Upper lobe of left lung (tissue), 6 donors: ENCODE measurements around the gene CA9. TPM values are rescaled to one million over a fixed set of nuclear protein-coding genes. Genes with fewer than 3 reads are reported as not detected.

Experiments used
- ATAC-seq, 2 donors: fragments of 200-7000 bp; cut with Tn5 transposase; one replicate each; pipeline ENCODE4 v1.9.1; 2022; ENCODE audit warnings: mild to moderate bottlenecking in 2 of 2, moderate library complexity in 2 of 2; ENCODE audit not compliant: low FRiP score in 2 of 2
- DNase-seq, 2 donors: peaks; one replicate each; pipeline ENCODE4 v3.0.0-alpha.2; 2019 to 2020
- H3K27ac ChIP-seq, 4 donors: fragments of 200-600 bp; sonication (generic); one replicate each; pipeline ENCODE4 v1.5.1; 2016 to 2019
- H3K27me3 ChIP-seq, 4 donors: fragments of 200-600 bp; sonication (generic); one replicate each; pipeline ENCODE4 v1.5.1; 2017 to 2019
- H3K36me3 ChIP-seq, 4 donors: fragments of 200-600 bp; sonication (generic); one replicate each; pipeline ENCODE4 v1.5.1; 2016 to 2019
- H3K4me1 ChIP-seq, 4 donors: fragments of 200-600 bp; sonication (generic); one replicate each; pipeline ENCODE4 v1.5.1; 2018 to 2019
- H3K4me3 ChIP-seq, 4 donors: fragments of 200-600 bp; sonication (generic); one replicate each; pipeline ENCODE4 v1.5.1; 2017 to 2019; ENCODE audit warnings: mild to moderate bottlenecking in 2 of 4, moderate library complexity in 1 of 4
- H3K9me3 ChIP-seq, 4 donors: fragments of 200-600 bp; sonication (generic); one replicate each; pipeline ENCODE4 v1.5.1; 2018 to 2019
- EP300 ChIP-seq, 4 donors: sonication (generic); formaldehyde crosslinking; IDR thresholded peaks; one replicate each; pipeline ENCODE4 v1.5.1; 2017; ENCODE audit warnings: antibody characterized with exemption in 4 of 4, control low read depth in 2 of 4
- POLR2A ChIP-seq, 4 donors: fragments of 450-650 bp; IDR thresholded peaks; one replicate each; pipeline ENCODE4 v1.5.1; 2016 to 2017; ENCODE audit warnings: antibody characterized with exemption in 4 of 4, mild to moderate bottlenecking in 2 of 4
- POLR2AphosphoS5 ChIP-seq, 2 donors: sonication (generic); formaldehyde crosslinking; IDR thresholded peaks; one replicate each; pipeline ENCODE4 v1.5.1; 2017; ENCODE audit warnings: antibody characterized with exemption in 2 of 2
- WGBS, 2 donors: methylation state at CpG; one replicate each; pipeline ENCODE4 v1.1.5; 2017 to 2018; 5-methylcytosine and 5-hydroxymethylcytosine counted together
- total RNA-seq, 6 donors: library from RNA; depleted of rRNA in 4 of 6; stranded (reverse); fragments of >200 nt in 4 of 6; gene quantifications; one replicate each; pipeline versions ENCODE4 v1.1.0 to v1.2.1, GENCODE V29; 2016 to 2021
- TF ChIP-seq, protein P1 (sequence below), 6 experiments: fragments of 450-650 bp in 4 of 6; fragments of 200-600 bp in 2 of 6; sonication (generic) in 2 of 6; IDR thresholded peaks; one replicate each; pipeline ENCODE4 v1.5.1; 2016 to 2019; ENCODE audit warnings: antibody characterized with exemption in 6 of 6
- donor health status: DM: no; HTN: no; CAD: no; lungs with moderate emphysema.
- donor health status: DM: no; HTN: yes; CAD: no; lungs with severe emphysema.

Gene CA9
- total RNA-seq, 6 donors from 2014 or later: 0.14 to 0.24 TPM; not detected in 4

DNA sequence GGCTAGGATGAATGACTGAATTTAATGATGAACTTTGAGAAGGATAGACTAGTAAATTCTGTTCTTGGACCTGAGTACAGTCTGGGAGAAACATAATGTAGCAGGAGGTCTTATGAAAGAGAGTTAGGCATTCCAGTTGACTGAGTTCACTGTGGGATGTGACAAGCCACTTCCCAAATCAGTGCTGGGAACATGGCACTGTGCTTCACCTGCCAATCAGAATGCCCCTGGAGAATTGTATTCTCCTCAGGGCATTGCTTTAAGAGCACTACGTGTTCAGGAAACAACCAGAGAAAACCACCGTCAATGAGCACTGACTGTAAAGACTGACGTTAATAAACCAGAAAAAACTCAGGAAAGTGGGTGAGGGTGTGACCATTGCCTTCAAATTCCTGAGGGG is 14.4 kb upstream of the CA9 start:
- TF ChIP-seq POLR2AphosphoS5 (IDR thresholded peaks at IDR 0.05) (peak in 1 of 2 donors; percentile 15), EP300 (IDR thresholded peaks at IDR 0.05) (no peak)
- DNase-seq: no peak
- ATAC-seq: no peak
- 54 to 72% methylated on average over 3 of the region's 3 CpGs for WGBS, 2 donors
- no peaks in the 10 kb centered on the region for H3K27me3 ChIP-seq
- H3K4me1 ChIP-seq: peaks cover 16 to 48% (median 30%) of the 10 kb centered on the region in 4 donors
- H3K9me3 ChIP-seq: no peaks in the 10 kb centered on the region
- H3K4me3 ChIP-seq: peak overlapping the region in 3 of 4 donors; percentile 68 to 90 (median 86)
- peak overlapping the region; percentile 97 to 99 (median 98) for H3K27ac ChIP-seq
- peaks cover 0 to 26% (median 12%) of the 10 kb centered on the region in 4 donors for H3K36me3 ChIP-seq

- H3K27me3 ChIP-seq: no peaks in the 10 kb centered on the region
- H3K4me3 ChIP-seq: no peak overlapping the region
- H3K36me3 ChIP-seq: peaks cover 0 to 26% (median 12%) of the 10 kb centered on the region in 4 donors
- ATAC-seq: no peak
- peak in 1 of 2 donors; percentile 35 for DNase-seq
- 47 to 63% methylated on average over 7 to 9 of the region's 9 CpGs for WGBS, 2 donors
- H3K9me3 ChIP-seq: no peaks in the 10 kb centered on the region
- H3K27ac ChIP-seq: peak overlapping the region; percentile 8 to 97 (median 54)
- peaks cover 25 to 64% (median 38%) of the 10 kb centered on the region in 4 donors for H3K4me1 ChIP-seq
- TF ChIP-seq, protein P1, sequence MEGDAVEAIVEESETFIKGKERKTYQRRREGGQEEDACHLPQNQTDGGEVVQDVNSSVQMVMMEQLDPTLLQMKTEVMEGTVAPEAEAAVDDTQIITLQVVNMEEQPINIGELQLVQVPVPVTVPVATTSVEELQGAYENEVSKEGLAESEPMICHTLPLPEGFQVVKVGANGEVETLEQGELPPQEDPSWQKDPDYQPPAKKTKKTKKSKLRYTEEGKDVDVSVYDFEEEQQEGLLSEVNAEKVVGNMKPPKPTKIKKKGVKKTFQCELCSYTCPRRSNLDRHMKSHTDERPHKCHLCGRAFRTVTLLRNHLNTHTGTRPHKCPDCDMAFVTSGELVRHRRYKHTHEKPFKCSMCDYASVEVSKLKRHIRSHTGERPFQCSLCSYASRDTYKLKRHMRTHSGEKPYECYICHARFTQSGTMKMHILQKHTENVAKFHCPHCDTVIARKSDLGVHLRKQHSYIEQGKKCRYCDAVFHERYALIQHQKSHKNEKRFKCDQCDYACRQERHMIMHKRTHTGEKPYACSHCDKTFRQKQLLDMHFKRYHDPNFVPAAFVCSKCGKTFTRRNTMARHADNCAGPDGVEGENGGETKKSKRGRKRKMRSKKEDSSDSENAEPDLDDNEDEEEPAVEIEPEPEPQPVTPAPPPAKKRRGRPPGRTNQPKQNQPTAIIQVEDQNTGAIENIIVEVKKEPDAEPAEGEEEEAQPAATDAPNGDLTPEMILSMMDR (IDR thresholded peaks at IDR 0.05): peak in 2 of 6 experiments; percentile 22 to 40
- TF ChIP-seq POLR2A (IDR thresholded peaks at IDR 0.05): no peak
Measured at GRCh38 chr9:35660966-35661415, 12.7 kb upstream of the CA9 start.

GRCh38 chr9:35661756-35662350 is 11.9 kb upstream of the CA9 start:
- 62 to 66% methylated on average over 3 of the region's 3 CpGs for WGBS, 2 donors
- H3K36me3 ChIP-seq: peaks cover 0 to 26% (median 12%) of the 10 kb centered on the region in 4 donors
- ATAC-seq (no peak), DNase-seq (no peak)
- no peak for TF ChIP-seq POLR2A (IDR thresholded peaks at IDR 0.05)
- TF ChIP-seq EP300 (IDR thresholded peaks at IDR 0.05): no peak
- H3K9me3 ChIP-seq: no peaks in the 10 kb centered on the region
- peaks cover 25 to 62% (median 37%) of the 10 kb centered on the region in 4 donors for H3K4me1 ChIP-seq
- H3K4me3 ChIP-seq: no peak overlapping the region
- no peaks in the 10 kb centered on the region for H3K27me3 ChIP-seq
- peak overlapping the region; percentile 0 to 97 (median 40) for H3K27ac ChIP-seq

- ATAC-seq: no peak
- H3K27me3 ChIP-seq: no peaks in the 10 kb centered on the region
- no peak overlapping the region for H3K4me3 ChIP-seq
- DNase-seq: peak in 1 of 2 donors; percentile 24
- H3K9me3 ChIP-seq: no peaks in the 10 kb centered on the region
- peaks cover 0 to 26% (median 12%) of the 10 kb centered on the region in 4 donors for H3K36me3 ChIP-seq
- no peak for TF ChIP-seq POLR2AphosphoS5 (IDR thresholded peaks at IDR 0.05)
- TF ChIP-seq EP300 (IDR thresholded peaks at IDR 0.05): no peak
- no peak for TF ChIP-seq POLR2A (IDR thresholded peaks at IDR 0.05)
- TF ChIP-seq, protein P1 (IDR thresholded peaks at IDR 0.05): no peak
- peaks cover 25 to 56% (median 34%) of the 10 kb centered on the region in 4 donors for H3K4me1 ChIP-seq
- peak overlapping the region in 2 of 4 donors; percentile 51 to 58 for H3K27ac ChIP-seq
- WGBS, 2 donors: 86 to 90% methylated on average over 7 of the region's 7 CpGs
Measured at GRCh38 chr9:35662437-35662836, 11.3 kb upstream of the CA9 start.

GRCh38 chr9:35664531-35665470 is 8.9 kb upstream of the CA9 start, which contains the start of gene ARHGEF39:
ARHGEF39 (minus strand) TSS chr9:35665195; CDS start chr9:35665169, 26 bp downstream.
- H3K9me3 ChIP-seq: no peaks in the 10 kb centered on the region
- TF ChIP-seq, protein P1 (IDR thresholded peaks at IDR 0.05): peak in 1 of 6 experiments; percentile 39
- peak in 1 of 4 donors; percentile 60 for TF ChIP-seq POLR2A (IDR thresholded peaks at IDR 0.05)
- no peak for TF ChIP-seq EP300 (IDR thresholded peaks at IDR 0.05)
- TF ChIP-seq POLR2AphosphoS5 (IDR thresholded peaks at IDR 0.05): peak in 1 of 2 donors; percentile 44
- DNase-seq: peak; percentile 88 to 96
- H3K27me3 ChIP-seq: no peaks in the 10 kb centered on the region
- 0 to 12% methylated on average over 9 to 27 of the region's 58 CpGs for WGBS, 2 donors
- H3K36me3 ChIP-seq: peaks cover 0 to 26% (median 12%) of the 10 kb centered on the region in 4 donors
- peak within 1 kb of the TSS; percentile 28 to 72 (median 69) for H3K27ac ChIP-seq
- peak; percentile 88 to 96 for ATAC-seq
- H3K4me1 ChIP-seq: peaks cover 15 to 44% (median 24%) of the 10 kb centered on the region in 4 donors
- H3K4me3 ChIP-seq: peak within 1 kb of the TSS; percentile 36 to 57 (median 51)
